H9 (cell line): ENCODE measurements around the gene TMEM120A. TPM values are rescaled to one million over a fixed set of nuclear protein-coding genes. Genes with fewer than 3 reads are reported as not detected.

Experiments used
- DNase-seq: peaks from one replicate; pipeline ENCODE4 v3.0.0-alpha.2; 2017
- H2AFZ ChIP-seq: one replicate; pipeline ENCODE4 v1.6.1; 2013; ENCODE audit warnings: mild to moderate bottlenecking, low read length, control low read depth, moderate library complexity
- H2AK5ac ChIP-seq: 2 replicates; pipeline ENCODE4 v1.6.1; 2013; ENCODE audit warnings: low read length, control low read depth, mixed read lengths; ENCODE audit not compliant: insufficient read length
- H2BK120ac ChIP-seq: one replicate; pipeline ENCODE4 v1.6.1; 2013; ENCODE audit warnings: low read depth, mild to moderate bottlenecking, low read length, control low read depth, inconsistent platforms; ENCODE audit not compliant: poor library complexity, severe bottlenecking
- H2BK12ac ChIP-seq: 2 replicates; pipeline ENCODE4 v1.6.1; 2013; ENCODE audit warnings: low read length, control low read depth, mixed read lengths, low read depth; ENCODE audit not compliant: insufficient read length
- H2BK15ac ChIP-seq: 2 replicates; pipeline ENCODE4 v1.6.1; 2013; ENCODE audit warnings: low read depth, low read length, control low read depth
- H2BK20ac ChIP-seq: one replicate; pipeline ENCODE4 v1.6.1; 2013; ENCODE audit warnings: low read depth, mild to moderate bottlenecking, low read length, control low read depth, inconsistent platforms; ENCODE audit not compliant: poor library complexity, severe bottlenecking
- H2BK5ac ChIP-seq: 2 replicates; pipeline ENCODE4 v1.6.1; 2013; ENCODE audit warnings: low read length, control low read depth, mixed read lengths; ENCODE audit not compliant: insufficient read length
- H3K14ac ChIP-seq: 2 replicates; pipeline ENCODE4 v1.6.1; 2013; ENCODE audit warnings: low read length, control low read depth; ENCODE audit not compliant: insufficient read depth
- H3K18ac ChIP-seq: 2 replicates; pipeline ENCODE4 v1.6.1; 2013; ENCODE audit warnings: low read depth, mild to moderate bottlenecking, mixed read lengths, low read length, control low read depth; ENCODE audit not compliant: insufficient read length
- H3K23ac ChIP-seq: 2 replicates; pipeline ENCODE4 v1.6.1; 2013; ENCODE audit warnings: low read length, control low read depth, mixed read lengths, low read depth; ENCODE audit not compliant: insufficient read length
- H3K23me2 ChIP-seq: 2 replicates; pipeline ENCODE4 v1.6.1; 2013; ENCODE audit warnings: low read depth, mild to moderate bottlenecking, mixed read lengths, low read length, control low read depth; ENCODE audit not compliant: insufficient read length, poor library complexity, severe bottlenecking
- H3K27ac ChIP-seq: 2 replicates; pipeline ENCODE4 v1.5.1; 2013; ENCODE audit warnings: low read length, control low read depth, mixed read lengths, low read depth; ENCODE audit not compliant: insufficient read length
- H3K27me3 ChIP-seq: 2 replicates; pipeline ENCODE4 v1.6.1; 2013; ENCODE audit warnings: low read length, control low read depth, inconsistent platforms; ENCODE audit not compliant: insufficient read depth
- H3K4ac ChIP-seq: 2 replicates; pipeline ENCODE4 v1.6.1; 2013; ENCODE audit warnings: low read depth, mild to moderate bottlenecking, control low read depth, inconsistent platforms, low read length, moderate library complexity
- H3K4me1 ChIP-seq: 2 replicates; pipeline ENCODE4 v1.6.1; 2013; ENCODE audit warnings: low read length, control low read depth, inconsistent platforms; ENCODE audit not compliant: insufficient read depth
- H3K4me2 ChIP-seq: 2 replicates; pipeline ENCODE4 v1.6.1; 2013; ENCODE audit warnings: low read length, control low read depth, mixed read lengths; ENCODE audit not compliant: insufficient read length, insufficient read depth
- H3K56ac ChIP-seq: 2 replicates; pipeline ENCODE4 v1.6.1; 2013; ENCODE audit warnings: low read depth, mild to moderate bottlenecking, mixed read lengths, low read length, control low read depth; ENCODE audit not compliant: insufficient read length
- H3K79me1 ChIP-seq: 2 replicates; pipeline ENCODE4 v1.6.1; 2013; ENCODE audit warnings: low read depth, mild to moderate bottlenecking, moderate library complexity, low read length, control low read depth, inconsistent platforms; ENCODE audit not compliant: insufficient read depth, poor library complexity, severe bottlenecking
- H3K79me2 ChIP-seq: 2 replicates; pipeline ENCODE4 v1.6.1; 2013; ENCODE audit warnings: low read length, control low read depth, inconsistent platforms; ENCODE audit not compliant: insufficient read depth
- H3K9ac ChIP-seq: 2 replicates; pipeline ENCODE4 v1.6.1; 2013; ENCODE audit warnings: low read length, control low read depth, mixed read lengths; ENCODE audit not compliant: insufficient read length; ENCODE audit errors: extremely low read depth
- H3K9me3 ChIP-seq: one replicate; pipeline ENCODE4 v1.6.1; 2013; ENCODE audit warnings: low read depth, low read length, inconsistent platforms; ENCODE audit not compliant: control insufficient read depth
- H3T11ph ChIP-seq: one replicate; pipeline ENCODE4 v1.6.1; 2013; ENCODE audit warnings: mild to moderate bottlenecking, low read length, control low read depth, inconsistent platforms
- H4K20me1 ChIP-seq: one replicate; pipeline ENCODE4 v1.6.1; 2013; ENCODE audit not compliant: control insufficient read depth, insufficient read length, insufficient read depth
- H4K5ac ChIP-seq: 2 replicates; pipeline ENCODE4 v1.6.1; 2013; ENCODE audit warnings: low read depth, mild to moderate bottlenecking, mixed read lengths, low read length, control low read depth; ENCODE audit not compliant: insufficient read length
- H4K8ac ChIP-seq: replicated peaks from 2 replicates; pipeline ENCODE4 v1.6.1; 2013; ENCODE audit warnings: low read length, control low read depth, mixed read lengths, low read depth; ENCODE audit not compliant: insufficient read length
- H4K91ac ChIP-seq: 2 replicates; pipeline ENCODE4 v1.6.1; 2013; ENCODE audit warnings: low read depth, mild to moderate bottlenecking, moderate library complexity, mixed read lengths, low read length, control low read depth; ENCODE audit not compliant: insufficient read length
- H3K27ac Mint-ChIP-seq, 3 experiments: 2 replicates in 2 of 3; 3 replicates in 1 of 3; pipeline ENCODE4 v1.8.0; 2020 to 2021; ENCODE audit warnings: mixed read lengths in 3 of 3, mild to moderate bottlenecking in 1 of 3, moderate library complexity in 1 of 3
- H3K27me3 Mint-ChIP-seq: 2 replicates; pipeline ENCODE4 v1.8.0; 2021; ENCODE audit warnings: low read depth, mild to moderate bottlenecking, moderate library complexity, mixed read lengths
- H3K36me3 Mint-ChIP-seq, 3 experiments: 2 replicates in 2 of 3; 3 replicates in 1 of 3; pipeline ENCODE4 v1.8.0; 2020 to 2021; ENCODE audit warnings: low read depth in 3 of 3, mixed read lengths in 3 of 3; ENCODE audit not compliant: insufficient read depth in 1 of 3
- H3K4me1 Mint-ChIP-seq, 2 experiments: 2 replicates each; pipeline ENCODE4 v1.8.0; 2020; ENCODE audit warnings: mixed read lengths in 2 of 2
- H3K4me3 Mint-ChIP-seq, 2 experiments: 2 replicates in 1 of 2; 3 replicates in 1 of 2; pipeline ENCODE4 v1.8.0; 2020 to 2021; ENCODE audit warnings: mild to moderate bottlenecking in 2 of 2, mixed read lengths in 2 of 2, moderate library complexity in 1 of 2
- H3K9me3 Mint-ChIP-seq, 2 experiments: 2 replicates in 1 of 2; 3 replicates in 1 of 2; pipeline ENCODE4 v1.8.0; 2020; ENCODE audit warnings: mild to moderate bottlenecking in 2 of 2, mixed read lengths in 2 of 2, moderate library complexity in 1 of 2
- WGBS: extraction: QIAGEN DNeasy Blood & Tissue Kit; methylation state at CpG from one replicate; pipeline ENCODE4 v1.1.7; 2013; ENCODE audit warnings: missing lambda C conversion rate, low lambda C conversion rate, mixed read lengths; ENCODE audit not compliant: insufficient read length; ENCODE audit errors: extremely low coverage; 5-methylcytosine and 5-hydroxymethylcytosine counted together
- total RNA-seq: library from RNA; stranded (reverse); gene quantifications from 2 replicates; pipeline ENCODE4 v1.2.1, GENCODE V29; 2021
- TF ChIP-seq, protein P1 (sequence below): fragments of 200-600 bp; sonication (generic); conservative IDR thresholded peaks from 3 replicates; pipeline ENCODE4 v1.8.0; 2021; ENCODE audit warnings: antibody characterized with exemption, mild to moderate bottlenecking

The TMEM120A gene
- total RNA-seq, 1 experiment from 2014 or later, result 30.0 TPM

DNA sequence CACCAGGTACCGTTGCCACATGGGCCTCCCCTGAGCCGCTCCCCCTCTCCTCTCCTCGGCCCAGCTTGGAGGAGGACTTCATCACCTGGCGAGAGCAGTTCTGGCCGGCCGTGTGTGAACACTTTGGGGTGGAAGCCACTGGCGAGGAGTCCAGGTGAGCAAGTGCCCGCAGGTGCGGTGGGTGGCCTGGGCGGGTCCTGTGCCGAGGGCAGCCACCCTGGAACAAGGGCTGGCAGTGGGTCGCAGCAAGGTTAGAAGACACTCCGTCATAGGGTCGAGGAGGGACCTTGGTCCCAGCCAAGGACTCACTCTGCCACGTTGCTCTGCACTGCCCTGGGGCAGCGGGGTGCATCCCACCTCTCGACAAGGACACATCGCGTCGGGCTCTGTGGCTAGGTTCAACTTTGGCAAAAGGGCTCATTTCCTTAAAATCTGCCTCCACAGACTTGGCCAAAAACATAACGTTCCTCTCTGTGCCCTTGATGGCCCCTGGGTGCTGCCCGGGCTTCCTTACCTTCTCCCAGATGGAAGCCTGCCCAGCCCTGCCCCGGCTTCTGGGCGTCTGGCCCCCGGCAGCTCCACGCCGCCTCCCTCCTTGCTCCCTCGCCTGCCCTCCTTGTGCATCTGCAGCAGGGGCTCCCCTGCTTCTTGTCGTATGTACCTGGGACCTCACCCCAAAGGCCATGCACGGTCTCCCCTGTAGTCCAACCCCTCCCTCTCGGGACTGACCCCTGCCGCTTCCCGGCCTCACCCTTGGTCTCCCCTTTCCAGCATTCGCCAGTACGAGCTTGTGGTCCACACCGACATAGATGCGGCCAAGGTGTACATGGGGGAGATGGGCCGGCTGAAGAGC, 12.7 kb downstream of the TMEM120A start:
- H3K4me3 Mint-ChIP-seq, result no peak overlapping the region
- peak overlapping the region in 1 of 3 experiments; percentile 49; a peak in 2 of 7 replicates for H3K27ac Mint-ChIP-seq
- Histone ChIP-seq H3K27me3 (no peaks in the 10 kb centered on the region), H3K27ac (no peak overlapping the region), H3K9me3 (no peaks in the 10 kb centered on the region), H3T11ph (no peak overlapping the region), H2BK20ac (no peak overlapping the region), H2BK120ac (no peak overlapping the region), H3K4ac (no peak overlapping the region), H4K5ac (no peak overlapping the region), H2BK5ac (no peak overlapping the region), H4K20me1 (no peaks in the 10 kb centered on the region), H3K79me1 (no peaks in the 10 kb centered on the region), H4K8ac (no peak overlapping the region), H2AK5ac (no peak overlapping the region), H3K18ac (no peak overlapping the region), H2BK15ac (no peak overlapping the region), H3K4me2 (no peak overlapping the region), H2AFZ (no peak overlapping the region), H3K79me2 (no peaks in the 10 kb centered on the region), H2BK12ac (no peak overlapping the region), H3K23ac (no peak overlapping the region), H3K9ac (no peak overlapping the region), H4K91ac (no peak overlapping the region), H3K56ac (no peak overlapping the region), H3K4me1 (no peaks in the 10 kb centered on the region), H3K14ac (no peak overlapping the region), H3K23me2 (no peaks in the 10 kb centered on the region)
- TF ChIP-seq, protein P1, sequence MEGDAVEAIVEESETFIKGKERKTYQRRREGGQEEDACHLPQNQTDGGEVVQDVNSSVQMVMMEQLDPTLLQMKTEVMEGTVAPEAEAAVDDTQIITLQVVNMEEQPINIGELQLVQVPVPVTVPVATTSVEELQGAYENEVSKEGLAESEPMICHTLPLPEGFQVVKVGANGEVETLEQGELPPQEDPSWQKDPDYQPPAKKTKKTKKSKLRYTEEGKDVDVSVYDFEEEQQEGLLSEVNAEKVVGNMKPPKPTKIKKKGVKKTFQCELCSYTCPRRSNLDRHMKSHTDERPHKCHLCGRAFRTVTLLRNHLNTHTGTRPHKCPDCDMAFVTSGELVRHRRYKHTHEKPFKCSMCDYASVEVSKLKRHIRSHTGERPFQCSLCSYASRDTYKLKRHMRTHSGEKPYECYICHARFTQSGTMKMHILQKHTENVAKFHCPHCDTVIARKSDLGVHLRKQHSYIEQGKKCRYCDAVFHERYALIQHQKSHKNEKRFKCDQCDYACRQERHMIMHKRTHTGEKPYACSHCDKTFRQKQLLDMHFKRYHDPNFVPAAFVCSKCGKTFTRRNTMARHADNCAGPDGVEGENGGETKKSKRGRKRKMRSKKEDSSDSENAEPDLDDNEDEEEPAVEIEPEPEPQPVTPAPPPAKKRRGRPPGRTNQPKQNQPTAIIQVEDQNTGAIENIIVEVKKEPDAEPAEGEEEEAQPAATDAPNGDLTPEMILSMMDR, result no peak
- peaks cover 14 to 40% (median 35%) of the 10 kb centered on the region in 3 experiments for H3K36me3 Mint-ChIP-seq
- H3K4me1 Mint-ChIP-seq, result no peaks in the 10 kb centered on the region
- H3K9me3 Mint-ChIP-seq, result no peaks in the 10 kb centered on the region
- no CpG with 5 or more reads among the region's 38 CpGs for WGBS
- peaks cover 1% of the 10 kb centered on the region; the same call in 1 of the 2 replicates for H3K27me3 Mint-ChIP-seq
- no peak for DNase-seq
